Keratinocyte (primary cell): ENCODE measurements around the gene PKNOX1. TPM values are rescaled to one million over a fixed set of nuclear protein-coding genes. Genes with fewer than 3 reads are reported as not detected.
"Not testable (repeated sequence)": the region's sequence is repeated elsewhere in the genome, so short reads cannot be mapped to it uniquely, and the experiment has no call there.

Source experiments
- DNase-seq: peaks from one replicate; pipeline ENCODE4 v3.0.0-alpha.2; 2011; ENCODE audit warnings: low read depth, missing footprints, low spot score
- FAIRE-seq: peaks from 2 replicates; lab custom pipeline; 2011; peaks lifted over from hg19 to GRCh38; lab: Jason Lieb, UNC
- H2AFZ ChIP-seq: 2 replicates; pipeline ENCODE4 v1.6.0; 2012; ENCODE audit warnings: low read length, control low read depth, inconsistent platforms; ENCODE audit not compliant: control insufficient read depth
- H3K27ac ChIP-seq: 2 replicates; pipeline ENCODE4 v1.5.1; 2011; ENCODE audit warnings: low read length; ENCODE audit not compliant: control insufficient read depth, insufficient read depth
- H3K27me3 ChIP-seq: 3 replicates; pipeline ENCODE4 v1.6.0; 2011; ENCODE audit warnings: low read length; ENCODE audit not compliant: control insufficient read depth, insufficient read depth; ENCODE audit errors: extremely low read depth
- H3K36me3 ChIP-seq, 2 experiments: 2 replicates in 1 of 2; 3 replicates in 1 of 2; pipeline ENCODE4 v1.5.1; 2011; ENCODE audit warnings: low read length in 2 of 2, mild to moderate bottlenecking in 1 of 2; ENCODE audit not compliant: control insufficient read depth in 2 of 2, insufficient read depth in 2 of 2; ENCODE audit errors: extremely low read depth in 1 of 2
- H3K4me1 ChIP-seq: 3 replicates; pipeline ENCODE4 v1.5.1; 2011; ENCODE audit warnings: low read length; ENCODE audit not compliant: control insufficient read depth, insufficient read depth; ENCODE audit errors: extremely low read depth
- H3K4me2 ChIP-seq: 3 replicates; pipeline ENCODE4 v1.6.0; 2011; ENCODE audit warnings: low read depth, low read length; ENCODE audit not compliant: control insufficient read depth, insufficient read depth; ENCODE audit errors: extremely low read depth
- H3K4me3 ChIP-seq, 3 experiments: fragments of 200-600 bp in 1 of 3; sonication (generic) in 1 of 3; 2 replicates in 2 of 3; 3 replicates in 1 of 3; pipeline ENCODE4 v1.5.1; 2011 to 2016; ENCODE audit warnings: low read length in 3 of 3, mild to moderate bottlenecking in 3 of 3, control low read depth in 2 of 3, inconsistent platforms in 1 of 3, low read depth in 1 of 3, mixed read lengths in 1 of 3, mixed run types in 1 of 3, moderate library complexity in 1 of 3; ENCODE audit not compliant: control insufficient read depth in 2 of 3, insufficient read depth in 2 of 3; ENCODE audit errors: extremely low read depth in 1 of 3
- H3K79me2 ChIP-seq: 2 replicates; pipeline ENCODE4 v1.6.0; 2012; ENCODE audit warnings: low read length; ENCODE audit not compliant: control insufficient read depth, insufficient read depth
- H3K9ac ChIP-seq: 3 replicates; pipeline ENCODE4 v1.6.0; 2011; ENCODE audit warnings: low read length; ENCODE audit not compliant: control insufficient read depth, insufficient read depth; ENCODE audit errors: extremely low read depth
- H3K9me1 ChIP-seq: 3 replicates; pipeline ENCODE4 v1.6.0; 2011; ENCODE audit warnings: low read length; ENCODE audit not compliant: control insufficient read depth, insufficient read depth; ENCODE audit errors: extremely low read depth
- H3K9me3 ChIP-seq: 2 replicates; pipeline ENCODE4 v1.5.1; 2012; ENCODE audit warnings: low read depth, low read length; ENCODE audit not compliant: control insufficient read depth
- H4K20me1 ChIP-seq: 3 replicates; pipeline ENCODE4 v1.6.0; 2011; ENCODE audit warnings: low read length; ENCODE audit not compliant: control insufficient read depth, insufficient read depth; ENCODE audit errors: extremely low read depth
- EZH2 ChIP-seq: IDR thresholded peaks from one replicate; pipeline ENCODE4 v1.6.1; 2012; ENCODE audit warnings: inconsistent platforms, mild to moderate bottlenecking, low read length, moderate library complexity
- dilution Hi-C: fragments of 300-500 bp; cut with MboI; formaldehyde crosslinking; loops from one replicate; pipeline ENCODE4 v1.7.0; 2020; ENCODE audit warnings: low sequenced_read_pairs; ENCODE audit not compliant: extremely low pct_ligation_motif_present
- polyA plus RNA-seq, 5 experiments: library from polyadenylated mRNA; depleted of rRNA in 3 of 5; stranded (reverse) in 3 of 5; stranded (forward) in 1 of 5; unstranded in 1 of 5; fragments of >200 nt; gene quantifications; 1 replicate in 1 of 5; 2 replicates in 3 of 5; 3 replicates in 1 of 5; pipeline versions ENCODE4 v1.2.1 to v1.2.3, GENCODE V29; 2011 to 2012; ENCODE audit warnings: missing spikeins in 2 of 5, low read depth in 1 of 5, low replicate concordance in 1 of 5
- TF ChIP-seq, protein P1 (sequence below), 3 experiments: IDR thresholded peaks in 1 of 3; conservative IDR thresholded peaks in 1 of 3; optimal IDR thresholded peaks in 1 of 3; 2 replicates in 2 of 3; 3 replicates in 1 of 3; pipeline versions ENCODE3 to v1.5.1; 2011; ENCODE audit warnings: low read length in 3 of 3, mild to moderate bottlenecking in 3 of 3, moderate library complexity in 2 of 3, control low read depth in 1 of 3, inconsistent platforms in 1 of 3; ENCODE audit not compliant: insufficient read depth in 2 of 3; ENCODE audit errors: extremely low read depth in 1 of 3

The PKNOX1 gene
- polyA plus RNA-seq, 1 donor (not counting 4 experiments of a cell fraction or from before 2014, with no cell fraction given), result 33.3 TPM

DNA sequence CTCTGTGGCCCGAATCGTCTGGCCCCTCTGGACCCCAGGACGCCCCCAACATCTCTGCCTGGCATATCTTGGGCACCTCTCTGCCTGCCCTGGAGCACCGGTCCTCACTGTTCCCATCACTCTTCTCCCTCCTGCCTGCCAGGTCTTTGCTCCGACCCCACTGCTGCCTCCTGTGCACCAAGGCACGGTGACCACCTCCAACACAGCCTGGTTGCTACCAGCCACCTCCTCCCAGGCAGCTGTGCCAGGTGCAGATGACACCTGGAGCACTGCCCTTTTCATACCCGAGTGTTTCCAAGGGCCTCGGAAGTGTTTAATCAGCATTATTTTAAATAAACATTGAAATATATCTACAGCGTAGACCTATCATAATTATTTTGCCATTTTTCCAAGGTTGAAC, 31.3 kb downstream of the PKNOX1 start:
- Histone ChIP-seq H3K4me1 (no peaks in the 10 kb centered on the region), H3K9me3 (no peaks in the 10 kb centered on the region), H3K9ac (no peak overlapping the region), H3K27me3 (no peaks in the 10 kb centered on the region), H3K4me2 (no peak overlapping the region), H3K36me3 (peaks cover 7% of the 10 kb centered on the region in 2 experiments), H2AFZ (no peak overlapping the region), H3K4me3 (no peak overlapping the region), H4K20me1 (no peaks in the 10 kb centered on the region), H3K27ac (no peak overlapping the region), H3K9me1 (no peaks in the 10 kb centered on the region), H3K79me2 (no peaks in the 10 kb centered on the region)
- FAIRE-seq (no peak), DNase-seq (no peak)
- TF ChIP-seq EZH2, result no peak
- TF ChIP-seq, protein P1, sequence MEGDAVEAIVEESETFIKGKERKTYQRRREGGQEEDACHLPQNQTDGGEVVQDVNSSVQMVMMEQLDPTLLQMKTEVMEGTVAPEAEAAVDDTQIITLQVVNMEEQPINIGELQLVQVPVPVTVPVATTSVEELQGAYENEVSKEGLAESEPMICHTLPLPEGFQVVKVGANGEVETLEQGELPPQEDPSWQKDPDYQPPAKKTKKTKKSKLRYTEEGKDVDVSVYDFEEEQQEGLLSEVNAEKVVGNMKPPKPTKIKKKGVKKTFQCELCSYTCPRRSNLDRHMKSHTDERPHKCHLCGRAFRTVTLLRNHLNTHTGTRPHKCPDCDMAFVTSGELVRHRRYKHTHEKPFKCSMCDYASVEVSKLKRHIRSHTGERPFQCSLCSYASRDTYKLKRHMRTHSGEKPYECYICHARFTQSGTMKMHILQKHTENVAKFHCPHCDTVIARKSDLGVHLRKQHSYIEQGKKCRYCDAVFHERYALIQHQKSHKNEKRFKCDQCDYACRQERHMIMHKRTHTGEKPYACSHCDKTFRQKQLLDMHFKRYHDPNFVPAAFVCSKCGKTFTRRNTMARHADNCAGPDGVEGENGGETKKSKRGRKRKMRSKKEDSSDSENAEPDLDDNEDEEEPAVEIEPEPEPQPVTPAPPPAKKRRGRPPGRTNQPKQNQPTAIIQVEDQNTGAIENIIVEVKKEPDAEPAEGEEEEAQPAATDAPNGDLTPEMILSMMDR (optimal IDR thresholded peaks at IDR 0.05 in 1 of 3, IDR thresholded peaks at IDR 0.05 in 1 of 3, conservative IDR thresholded peaks at IDR 0.05 in 1 of 3; ENCODE audit: extremely low read depth in 1 of 3, insufficient read depth in 2 of 3, low read length in 3 of 3), result no peak
- dilution Hi-C loops, result no loop called here

DNA sequence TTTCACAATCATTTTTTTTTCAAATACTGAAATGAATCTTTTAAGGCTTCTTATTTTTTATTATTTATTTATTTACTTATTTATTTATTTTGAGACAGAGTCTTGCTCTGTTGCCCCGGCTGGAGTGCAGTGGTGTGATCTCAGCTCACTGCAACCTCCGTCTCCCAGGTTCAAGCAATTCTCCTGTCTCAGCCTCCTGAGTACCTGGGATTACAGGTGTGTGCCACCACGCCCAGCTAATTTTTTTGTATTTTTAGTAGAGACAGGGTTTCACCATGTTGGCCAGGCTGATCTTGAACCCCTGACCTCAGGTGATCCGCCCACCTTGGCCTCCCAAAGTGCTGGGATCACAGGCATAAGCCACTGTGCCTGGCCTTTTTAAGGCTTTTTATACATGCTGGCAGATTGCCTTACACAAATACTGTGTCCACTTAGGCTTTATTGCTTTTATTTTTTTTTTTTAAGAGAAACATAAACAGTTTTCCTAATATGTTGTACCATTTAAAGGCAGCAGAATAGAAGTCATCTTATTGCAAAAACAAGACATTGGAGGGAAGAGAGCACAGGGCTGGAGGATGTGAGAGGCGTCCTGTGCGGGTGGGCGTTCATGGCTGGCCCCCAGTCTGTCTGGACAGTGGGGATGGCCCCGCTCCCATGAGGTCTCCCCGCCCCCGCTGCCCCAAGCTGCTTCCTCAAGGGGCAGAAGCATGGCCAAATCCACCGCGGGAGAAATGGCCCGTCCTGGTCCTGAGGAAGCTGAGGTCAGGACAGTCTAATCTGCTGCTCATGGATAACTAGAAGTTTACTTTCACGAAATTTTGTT, 31.9 kb downstream of the PKNOX1 start:
- H3K4me3 ChIP-seq, H4K20me1 ChIP-seq, H3K36me3 ChIP-seq, FAIRE-seq, H3K4me1 ChIP-seq, DNase-seq, H3K9ac ChIP-seq, H3K27me3 ChIP-seq, dilution Hi-C loops, H3K9me1 ChIP-seq, H2AFZ ChIP-seq, H3K27ac ChIP-seq, H3K9me3 ChIP-seq, H3K4me2 ChIP-seq, H3K79me2 ChIP-seq: not testable (repeated sequence)

GRCh38 chr21:43006874-43007208, 32.5 kb downstream of the PKNOX1 start:
- no peaks in the 10 kb centered on the region for H3K9me3 ChIP-seq
- no peaks in the 10 kb centered on the region for H4K20me1 ChIP-seq
- H3K4me3 ChIP-seq, result no peak overlapping the region
- dilution Hi-C loops, result no loop called here
- no peak overlapping the region for H3K9ac ChIP-seq
- no peak overlapping the region for H3K4me2 ChIP-seq
- H3K27ac ChIP-seq, result no peak overlapping the region
- H3K79me2 ChIP-seq, result no peaks in the 10 kb centered on the region
- H3K9me1 ChIP-seq, result no peaks in the 10 kb centered on the region
- H2AFZ ChIP-seq, result no peak overlapping the region
- FAIRE-seq (no peak), DNase-seq (no peak)
- no peak for TF ChIP-seq EZH2
- no peaks in the 10 kb centered on the region for H3K4me1 ChIP-seq
- H3K27me3 ChIP-seq, result no peaks in the 10 kb centered on the region
- H3K36me3 ChIP-seq, result peaks cover 7 to 12% of the 10 kb centered on the region in 2 experiments
